Sigmoid colon (tissue), 3 donors: ENCODE results near the gene RAC2.

ENCODE experiments used
- POLR2A ChIP-seq, 2 donors: fragments of 450-650 bp; IDR thresholded peaks; one replicate each; pipeline ENCODE4 v1.6.1; 2016; ENCODE audit warnings: antibody characterized with exemption in 2 of 2, mild to moderate bottlenecking in 2 of 2, moderate library complexity in 2 of 2
- TF ChIP-seq, protein P1 (sequence below), 4 experiments: fragments of 450-650 bp in 3 of 4; fragments of 200-600 bp in 1 of 4; IDR thresholded peaks; one replicate each; pipeline ENCODE4 v1.5.1; 2016 to 2019; ENCODE audit warnings: antibody characterized with exemption in 4 of 4, mild to moderate bottlenecking in 3 of 4, moderate library complexity in 2 of 4

- TF ChIP-seq POLR2A (IDR thresholded peaks at IDR 0.05) = no peak
- TF ChIP-seq, protein P1, sequence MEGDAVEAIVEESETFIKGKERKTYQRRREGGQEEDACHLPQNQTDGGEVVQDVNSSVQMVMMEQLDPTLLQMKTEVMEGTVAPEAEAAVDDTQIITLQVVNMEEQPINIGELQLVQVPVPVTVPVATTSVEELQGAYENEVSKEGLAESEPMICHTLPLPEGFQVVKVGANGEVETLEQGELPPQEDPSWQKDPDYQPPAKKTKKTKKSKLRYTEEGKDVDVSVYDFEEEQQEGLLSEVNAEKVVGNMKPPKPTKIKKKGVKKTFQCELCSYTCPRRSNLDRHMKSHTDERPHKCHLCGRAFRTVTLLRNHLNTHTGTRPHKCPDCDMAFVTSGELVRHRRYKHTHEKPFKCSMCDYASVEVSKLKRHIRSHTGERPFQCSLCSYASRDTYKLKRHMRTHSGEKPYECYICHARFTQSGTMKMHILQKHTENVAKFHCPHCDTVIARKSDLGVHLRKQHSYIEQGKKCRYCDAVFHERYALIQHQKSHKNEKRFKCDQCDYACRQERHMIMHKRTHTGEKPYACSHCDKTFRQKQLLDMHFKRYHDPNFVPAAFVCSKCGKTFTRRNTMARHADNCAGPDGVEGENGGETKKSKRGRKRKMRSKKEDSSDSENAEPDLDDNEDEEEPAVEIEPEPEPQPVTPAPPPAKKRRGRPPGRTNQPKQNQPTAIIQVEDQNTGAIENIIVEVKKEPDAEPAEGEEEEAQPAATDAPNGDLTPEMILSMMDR (IDR thresholded peaks at IDR 0.05) = no peak
Observed at GRCh38 chr22:37184380-37184755, 59.7 kb downstream of the RAC2 start.
